Activated T-cell treated with anti-CD3 and anti-CD28 coated beads, Interleukin-2, amount 50 U/mL, for 72 hours (primary cell): ENCODE measurements around the gene CASZ1. TPM values are rescaled to one million over a fixed set of nuclear protein-coding genes. Genes with fewer than 3 reads are reported as not detected.

Experiments
- ATAC-seq, 2 donors: fragments of 150-1000 bp; cut with Tn5 transposase; replicated peaks in 1 of 2; 2 replicates each; pipeline ENCODE4 v1.10.0; 2021; ENCODE audit warnings: moderate library complexity in 2 of 2, mild to moderate bottlenecking in 1 of 2
- DNase-seq, 2 donors: peaks; one replicate each; pipeline ENCODE4 v3.0.0; 2021 to 2022; ENCODE audit warnings: mixed read lengths in 1 of 2
- H3K27ac Mint-ChIP-seq: one replicate; pipeline ENCODE4 v1.8.0; 2022; ENCODE audit warnings: mild to moderate bottlenecking, moderate library complexity, mixed read lengths
- H3K27me3 Mint-ChIP-seq: one replicate; pipeline ENCODE4 v1.8.0; 2022; ENCODE audit warnings: low read depth, mixed read lengths
- H3K36me3 Mint-ChIP-seq, 2 donors: one replicate each; pipeline ENCODE4 v1.8.0; 2022; ENCODE audit warnings: mixed read lengths in 2 of 2, mild to moderate bottlenecking in 1 of 2; ENCODE audit not compliant: insufficient read depth in 2 of 2
- H3K4me1 Mint-ChIP-seq: one replicate; pipeline ENCODE4 v1.8.0; 2022; ENCODE audit warnings: low read depth, mixed read lengths
- H3K4me3 Mint-ChIP-seq, 2 donors: one replicate each; pipeline ENCODE4 v1.8.0; 2022; ENCODE audit warnings: mild to moderate bottlenecking in 2 of 2, mixed read lengths in 2 of 2, moderate library complexity in 2 of 2
- H3K9me3 Mint-ChIP-seq, 2 donors: one replicate each; pipeline ENCODE4 v1.8.0; 2022; ENCODE audit warnings: mixed read lengths in 2 of 2
- total RNA-seq, 2 donors: library from RNA; stranded (reverse); gene quantifications; one replicate each; pipeline ENCODE4 v1.2.3, GENCODE V29; 2022

The CASZ1 gene
- total RNA-seq, 2 donors from 2014 or later, result 14.7 to 15.5 TPM

- H3K4me1 Mint-ChIP-seq, result no peaks in the 10 kb centered on the region
- H3K4me3 Mint-ChIP-seq, result no peak overlapping the region
- peaks cover 0 to 3% of the 10 kb centered on the region in 2 donors for H3K36me3 Mint-ChIP-seq
- H3K27ac Mint-ChIP-seq, result no peak overlapping the region
- DNase-seq (no peak), ATAC-seq (no peak)
- H3K9me3 Mint-ChIP-seq, result no peaks in the 10 kb centered on the region
- H3K27me3 Mint-ChIP-seq, result no peaks in the 10 kb centered on the region
Observed at GRCh38 chr1:10626791-10627410, 169.5 kb downstream of the CASZ1 start.

- Mint-ChIP-seq H3K4me1 (no peaks in the 10 kb centered on the region), H3K36me3 (peaks cover 0 to 3% of the 10 kb centered on the region in 2 donors), H3K27ac (no peak overlapping the region), H3K4me3 (no peak overlapping the region), H3K27me3 (no peaks in the 10 kb centered on the region), H3K9me3 (no peaks in the 10 kb centered on the region)
- no peak for ATAC-seq
- DNase-seq, result no peak
Observed at GRCh38 chr1:10626131-10626731, 170.2 kb downstream of the CASZ1 start.

GRCh38 chr1:10625554-10625953 is 170.9 kb downstream of the CASZ1 start:
- peaks cover 0 to 3% of the 10 kb centered on the region in 2 donors for H3K36me3 Mint-ChIP-seq
- H3K4me1 Mint-ChIP-seq, result no peaks in the 10 kb centered on the region
- no peaks in the 10 kb centered on the region for H3K27me3 Mint-ChIP-seq
- DNase-seq, result no peak
- no peaks in the 10 kb centered on the region for H3K9me3 Mint-ChIP-seq
- ATAC-seq, result no peak
- no peak overlapping the region for H3K4me3 Mint-ChIP-seq
- no peak overlapping the region for H3K27ac Mint-ChIP-seq

GRCh38 chr1:10625076-10625475 is 171.4 kb downstream of the CASZ1 start:
- H3K36me3 Mint-ChIP-seq, result peaks cover 0 to 2% of the 10 kb centered on the region in 2 donors
- ATAC-seq (no peak), DNase-seq (no peak)
- H3K27me3 Mint-ChIP-seq, result no peaks in the 10 kb centered on the region
- H3K4me3 Mint-ChIP-seq, result no peak overlapping the region
- H3K4me1 Mint-ChIP-seq, result no peaks in the 10 kb centered on the region
- H3K27ac Mint-ChIP-seq, result no peak overlapping the region
- no peaks in the 10 kb centered on the region for H3K9me3 Mint-ChIP-seq

GRCh38 chr1:10624256-10625050 is 172.0 kb downstream of the CASZ1 start:
- H3K4me3 Mint-ChIP-seq, result no peak overlapping the region
- DNase-seq, result no peak
- no peak overlapping the region for H3K27ac Mint-ChIP-seq
- no peaks in the 10 kb centered on the region for H3K27me3 Mint-ChIP-seq
- no peaks in the 10 kb centered on the region for H3K4me1 Mint-ChIP-seq
- H3K9me3 Mint-ChIP-seq, result no peaks in the 10 kb centered on the region
- peaks cover 0 to 2% of the 10 kb centered on the region in 2 donors for H3K36me3 Mint-ChIP-seq
- no peak for ATAC-seq

GRCh38 chr1:10623686-10624145 is 172.7 kb downstream of the CASZ1 start:
- peaks cover 0 to 2% of the 10 kb centered on the region in 2 donors for H3K36me3 Mint-ChIP-seq
- H3K9me3 Mint-ChIP-seq, result no peaks in the 10 kb centered on the region
- no peaks in the 10 kb centered on the region for H3K4me1 Mint-ChIP-seq
- H3K4me3 Mint-ChIP-seq, result no peak overlapping the region
- no peak for DNase-seq
- no peak overlapping the region for H3K27ac Mint-ChIP-seq
- no peak for ATAC-seq
- no peaks in the 10 kb centered on the region for H3K27me3 Mint-ChIP-seq

GRCh38 chr1:10622910-10623685 is 173.3 kb downstream of the CASZ1 start:
- Mint-ChIP-seq H3K9me3 (no peaks in the 10 kb centered on the region), H3K27ac (no peak overlapping the region), H3K4me3 (no peak overlapping the region), H3K36me3 (peaks cover 0 to 2% of the 10 kb centered on the region in 2 donors), H3K27me3 (no peaks in the 10 kb centered on the region), H3K4me1 (no peaks in the 10 kb centered on the region)
- no peak for DNase-seq
- no peak for ATAC-seq

GRCh38 chr1:10621906-10622305 is 174.5 kb downstream of the CASZ1 start:
- no peak overlapping the region for H3K4me3 Mint-ChIP-seq
- ATAC-seq (no peak), DNase-seq (no peak)
- H3K9me3 Mint-ChIP-seq, result no peaks in the 10 kb centered on the region
- H3K36me3 Mint-ChIP-seq, result peaks cover 0 to 2% of the 10 kb centered on the region in 2 donors
- H3K27me3 Mint-ChIP-seq, result no peaks in the 10 kb centered on the region
- no peak overlapping the region for H3K27ac Mint-ChIP-seq
- no peaks in the 10 kb centered on the region for H3K4me1 Mint-ChIP-seq

GRCh38 chr1:10620776-10621175 is 175.7 kb downstream of the CASZ1 start:
- Mint-ChIP-seq H3K9me3 (no peaks in the 10 kb centered on the region), H3K36me3 (peaks cover 0 to 2% of the 10 kb centered on the region in 2 donors), H3K4me1 (no peaks in the 10 kb centered on the region), H3K27ac (no peak overlapping the region), H3K4me3 (no peak overlapping the region), H3K27me3 (no peaks in the 10 kb centered on the region)
- DNase-seq (no peak), ATAC-seq (no peak)

GRCh38 chr1:10617931-10618885 is 178.2 kb downstream of the CASZ1 start:
- Mint-ChIP-seq H3K4me1 (peaks cover 4% of the 10 kb centered on the region), H3K9me3 (no peaks in the 10 kb centered on the region), H3K27ac (no peak overlapping the region), H3K27me3 (no peaks in the 10 kb centered on the region), H3K4me3 (no peak overlapping the region), H3K36me3 (peaks cover 0 to 2% of the 10 kb centered on the region in 2 donors)
- no peak for DNase-seq
- no peak for ATAC-seq

GRCh38 chr1:10617318-10617717 is 179.1 kb downstream of the CASZ1 start:
- DNase-seq, result no peak
- Mint-ChIP-seq H3K4me3 (no peak overlapping the region), H3K27ac (no peak overlapping the region), H3K27me3 (no peaks in the 10 kb centered on the region), H3K9me3 (no peaks in the 10 kb centered on the region), H3K36me3 (no peaks in the 10 kb centered on the region), H3K4me1 (peaks cover 4% of the 10 kb centered on the region)
- ATAC-seq, result no peak

GRCh38 chr1:10616696-10617095 is 179.8 kb downstream of the CASZ1 start:
- Mint-ChIP-seq H3K27ac (no peak overlapping the region), H3K27me3 (no peaks in the 10 kb centered on the region), H3K9me3 (no peaks in the 10 kb centered on the region), H3K36me3 (no peaks in the 10 kb centered on the region), H3K4me1 (peaks cover 4% of the 10 kb centered on the region), H3K4me3 (no peak overlapping the region)
- DNase-seq (no peak), ATAC-seq (no peak)
